DMS153 treated with DMSO at 0.1 percent for 48 hours (cell line): Measurements from ENCODE around the gene SLC35A5.

ENCODE experiments used
- DNase-seq: peaks from one replicate; lab custom pipeline; 2025; ENCODE audit not compliant: unreplicated experiment; lab: John Stamatoyannopoulos, UW

The SLC35A5 gene

GRCh38 chr3:112569265-112569664, 7.4 kb downstream of the SLC35A5 start:
- DNase-seq = no peak

- no peak for DNase-seq
Measured at GRCh38 chr3:112572701-112573100, 10.9 kb downstream of the SLC35A5 start.

- no peak for DNase-seq
Measured at GRCh38 chr3:112579232-112579631, 17.4 kb downstream of the SLC35A5 start.

GRCh38 chr3:112579697-112580096, 17.9 kb downstream of the SLC35A5 start:
- no peak for DNase-seq

- peak; percentile 66 for DNase-seq
Measured at GRCh38 chr3:112582244-112582874, 20.5 kb downstream of the SLC35A5 start.

GRCh38 chr3:112583105-112583504, 21.3 kb downstream of the SLC35A5 start:
- DNase-seq = no peak

GRCh38 chr3:112585782-112586181, 23.9 kb downstream of the SLC35A5 start:
- DNase-seq = no peak

- no peak for DNase-seq
Measured at GRCh38 chr3:112587336-112587735, 25.5 kb downstream of the SLC35A5 start.

GRCh38 chr3:112593258-112593657, 31.4 kb downstream of the SLC35A5 start:
- no peak for DNase-seq

- DNase-seq = no peak
Measured at GRCh38 chr3:112594856-112595255, 33.0 kb downstream of the SLC35A5 start.

- DNase-seq = no peak
Measured at GRCh38 chr3:112597945-112598344, 36.1 kb downstream of the SLC35A5 start.

GRCh38 chr3:112598731-112599130, 36.9 kb downstream of the SLC35A5 start:
- DNase-seq = no peak

- no peak for DNase-seq
Measured at GRCh38 chr3:112602217-112602838, 40.5 kb downstream of the SLC35A5 start.

- DNase-seq = no peak
Measured at GRCh38 chr3:112604536-112604935, 42.7 kb downstream of the SLC35A5 start.

GRCh38 chr3:112605285-112605684, 43.4 kb downstream of the SLC35A5 start:
- DNase-seq = no peak

GRCh38 chr3:112606098-112606497, 44.3 kb downstream of the SLC35A5 start:
- DNase-seq = no peak

GRCh38 chr3:112607863-112608262, 46.0 kb downstream of the SLC35A5 start:
- DNase-seq = no peak

- no peak for DNase-seq
Measured at GRCh38 chr3:112610121-112610520, 48.3 kb downstream of the SLC35A5 start.

GRCh38 chr3:112611752-112612515, 50.1 kb downstream of the SLC35A5 start:
- DNase-seq = no peak

GRCh38 chr3:112615989-112616731, 54.3 kb downstream of the SLC35A5 start:
- DNase-seq = no peak

GRCh38 chr3:112617285-112617684, 55.4 kb downstream of the SLC35A5 start:
- DNase-seq = no peak
